ENCODE results near the gene CCDC14. TPM values are rescaled to one million over a fixed set of nuclear protein-coding genes. Genes with fewer than 3 reads are reported as not detected.

The CCDC14 gene
- total and polyA plus RNA-seq, 2 of the 4 experiments (the other 2 are of a cell fraction) = 82.1 to 109 TPM

GRCh38 chr3:123984350-123984749 lies 23.3 kb upstream of the CCDC14 start:
- TF ChIP-seq POLR2A (IDR thresholded peaks at IDR 0.05; ENCODE audit: low read depth, low read length) = no peak
- TF ChIP-seq CHD1 (IDR thresholded peaks at IDR 0.05; ENCODE audit: low read depth, low read length) = no peak
- TF ChIP-seq MXI1 (IDR thresholded peaks at IDR 0.05; ENCODE audit: borderline replicate concordance, low read depth, low read length) = no peak
- TF ChIP-seq USF2 (IDR thresholded peaks at IDR 0.05; ENCODE audit: low read depth, low read length) = no peak
- no peak for TF ChIP-seq MAFK (IDR thresholded peaks at IDR 0.05; ENCODE audit: low read depth, low read length)
- TF ChIP-seq FOS (IDR thresholded peaks at IDR 0.05; ENCODE audit: low read depth, low read length) = no peak
- no peak for TF ChIP-seq CTCF (conservative IDR thresholded peaks at IDR 0.05; ENCODE audit: low read depth, low read length)
- TF ChIP-seq NFE2L2 (IDR thresholded peaks at IDR 0.05; ENCODE audit: low read depth, low read length) = no peak
- no peak for TF ChIP-seq CEBPB (IDR thresholded peaks at IDR 0.05; ENCODE audit: low read depth, low read length)
- no peak for TF ChIP-seq RFX5 (IDR thresholded peaks at IDR 0.05; ENCODE audit: low read depth, low read length)
- no peak for TF ChIP-seq SMC3 (IDR thresholded peaks at IDR 0.05; ENCODE audit: low read depth, low read length)
- TF ChIP-seq RAD21 (IDR thresholded peaks at IDR 0.05; ENCODE audit: low read length) = no peak
- TF ChIP-seq BHLHE40 (IDR thresholded peaks at IDR 0.05; ENCODE audit: low read depth, low read length) = no peak
- no peak for TF ChIP-seq MAZ (IDR thresholded peaks at IDR 0.05; ENCODE audit: borderline replicate concordance, low read depth, low read length)
- Histone ChIP-seq H2AFZ (replicated peaks; ENCODE audit: low read length, poor library complexity) (no peak overlapping the region), H3K23ac (ENCODE audit: low read depth, low read length) (no peak overlapping the region), H3K27ac (ENCODE audit: insufficient read depth, low read length) (no peak overlapping the region), H3K36me3 (ENCODE audit: control insufficient read depth, insufficient read depth, low read length) (no peaks in the 10 kb centered on the region), H3K9ac (ENCODE audit: low read depth, low read length) (no peak overlapping the region), H3K4ac (ENCODE audit: low read depth, low read length) (no peak overlapping the region), H3K4me1 (ENCODE audit: control insufficient read depth, insufficient read depth, low read length) (no peaks in the 10 kb centered on the region), H3K79me1 (ENCODE audit: low read depth in 1 of 2, low read length in 2 of 2) (no peaks in the 10 kb centered on the region), H2BK5ac (ENCODE audit: low read depth, low read length, poor library complexity, severe bottlenecking) (no peak overlapping the region), H3K4me3 (ENCODE audit: insufficient read depth, low read depth, low read length) (no peak overlapping the region), H2AK9ac (replicated peaks; ENCODE audit: low read depth, low read length, poor library complexity) (no peak overlapping the region), H2BK20ac (ENCODE audit: low read depth, low read length) (no peak overlapping the region), H3K27me3 (ENCODE audit: control insufficient read depth, insufficient read depth, low read length) (peaks cover 44% of the 10 kb centered on the region), H3K4me2 (ENCODE audit: low read depth, low read length) (no peak overlapping the region), H3K18ac (ENCODE audit: low read depth, low read length) (no peak overlapping the region), H3K9me3 (ENCODE audit: control insufficient read depth, insufficient read depth, low read length) (peaks cover 3% of the 10 kb centered on the region), H2BK120ac (ENCODE audit: low read depth, low read length) (no peak overlapping the region), H3K56ac (ENCODE audit: extremely low read depth, insufficient read depth, low read length) (no peak overlapping the region), H3K9me1 (ENCODE audit: insufficient read depth, low read length) (0 out of 2 replicates have a peak, but pooled peaks cover 5% of the 10 kb centered on the region), H4K5ac (ENCODE audit: low read depth, low read length) (no peak overlapping the region), H3K14ac (replicated peaks; ENCODE audit: low read depth, low read length) (no peak overlapping the region), H2AK5ac (ENCODE audit: low read depth, low read length) (no peak overlapping the region), H4K91ac (ENCODE audit: insufficient read depth, low read depth, low read length) (no peak overlapping the region), H4K8ac (ENCODE audit: low read depth in 2 of 2, low read length in 2 of 2) (no peak overlapping the region), H2BK15ac (ENCODE audit: low read depth, low read length) (no peak overlapping the region), H4K20me1 (ENCODE audit: insufficient read depth, low read length) (no peaks in the 10 kb centered on the region)
- dilution Hi-C loops (cut with HindIII; ENCODE audit: low sequenced_read_pairs, unreplicated experiment) = no loop called here
- DNase-seq (no peak), ATAC-seq (ENCODE audit: low read depth) (no peak)
- 71% methylated on average over 1 of the region's 1 CpG; no CpG with 5 or more reads in 1 of the 2 experiments for WGBS, 2 experiments (ENCODE audit: extremely low coverage in 2 of 2, insufficient read length in 1 of 2)
- intact Hi-C loops (cut with micrococcal nuclease) = no loop called here
- in situ Hi-C loops (cut with MboI; ENCODE audit: low sequenced_read_pairs) = no loop called here
- BruUV-seq (replicated peaks) = no TSS peak
- ChIA-PET CTCF (no interaction called here), POLR2A (ENCODE audit: unreplicated experiment) (no interaction called here)
